Measurements from ENCODE around the gene BRI3.
A peak's percentile ranks its signal among the peaks of the same experiment; 100 is the strongest.

Gene BRI3

GRCh38 chr7:98287486-98287959, 6.0 kb downstream of the BRI3 start:
- DNase-seq (ENCODE audit: low spot score): no peak

- no peak for DNase-seq (ENCODE audit: low spot score)
These were observed 6.8 kb downstream of the BRI3 start for GRCh38 chr7:98288064-98288823.

- no peak for DNase-seq (ENCODE audit: low spot score)
These were observed 7.9 kb downstream of the BRI3 start for GRCh38 chr7:98289333-98289875.

GRCh38 chr7:98291717-98292116, 10.2 kb downstream of the BRI3 start:
- DNase-seq (ENCODE audit: low spot score): no peak

- DNase-seq (ENCODE audit: low spot score): no peak
These were observed 11.8 kb downstream of the BRI3 start for GRCh38 chr7:98293265-98293664.

GRCh38 chr7:98293746-98294145, 12.3 kb downstream of the BRI3 start:
- DNase-seq (ENCODE audit: low spot score): no peak

GRCh38 chr7:98294326-98294725, 12.8 kb downstream of the BRI3 start:
- DNase-seq (ENCODE audit: low spot score): no peak

- DNase-seq (ENCODE audit: low spot score): peak; percentile 94
These were observed 13.4 kb downstream of the BRI3 start for GRCh38 chr7:98294798-98295382.

- no peak for DNase-seq (ENCODE audit: low spot score)
These were observed 14.1 kb downstream of the BRI3 start for GRCh38 chr7:98295467-98296192.

GRCh38 chr7:98296833-98297232, 15.3 kb downstream of the BRI3 start:
- no peak for DNase-seq (ENCODE audit: low spot score)

GRCh38 chr7:98297626-98298286, 16.3 kb downstream of the BRI3 start:
- no peak for DNase-seq (ENCODE audit: low spot score)

GRCh38 chr7:98300595-98301372, 19.3 kb downstream of the BRI3 start:
- DNase-seq (ENCODE audit: low spot score): no peak

GRCh38 chr7:98301693-98302470, 20.4 kb downstream of the BRI3 start:
- no peak for DNase-seq (ENCODE audit: low spot score)

GRCh38 chr7:98303176-98303865, 21.8 kb downstream of the BRI3 start:
- no peak for DNase-seq (ENCODE audit: low spot score)

GRCh38 chr7:98303906-98304305, 22.4 kb downstream of the BRI3 start:
- no peak for DNase-seq (ENCODE audit: low spot score)

GRCh38 chr7:98305951-98306535, 24.6 kb downstream of the BRI3 start:
- no peak for DNase-seq (ENCODE audit: low spot score)

- no peak for DNase-seq (ENCODE audit: low spot score)
These were observed 26.5 kb downstream of the BRI3 start for GRCh38 chr7:98307971-98308466.

GRCh38 chr7:98309566-98309965, 28.1 kb downstream of the BRI3 start:
- no peak for DNase-seq (ENCODE audit: low spot score)

- DNase-seq (ENCODE audit: low spot score): no peak
These were observed 30.7 kb downstream of the BRI3 start for GRCh38 chr7:98312201-98312600.
